CD14-positive monocyte (primary cell): Measurements from ENCODE around the gene PITRM1. TPM values are rescaled to one million over a fixed set of nuclear protein-coding genes. Genes with fewer than 3 reads are reported as not detected.

Source experiments
- DNase-seq, 3 donors: peaks; one replicate each; pipeline ENCODE4 v3.0.0-alpha.2; 2011 to 2022
- H2AFZ ChIP-seq: 2 replicates; pipeline ENCODE4 v1.6.0; 2012; ENCODE audit warnings: mild to moderate bottlenecking, low read depth, low read length, inconsistent platforms; ENCODE audit not compliant: insufficient read depth, poor library complexity, severe bottlenecking
- H3K27ac ChIP-seq, 2 donors: 1 replicate in 1 of 2; 2 replicates in 1 of 2; pipeline ENCODE4 v1.5.1; 2012 to 2013; ENCODE audit warnings: low read length in 2 of 2, control low read depth in 1 of 2, inconsistent platforms in 1 of 2, low read depth in 1 of 2, mild to moderate bottlenecking in 1 of 2
- H3K27me3 ChIP-seq, 2 donors: one replicate each; pipeline versions ENCODE4 v1.6.0 to v1.6.1; 2011 to 2013; ENCODE audit warnings: low read length in 2 of 2; ENCODE audit not compliant: control insufficient read depth in 2 of 2, insufficient read depth in 2 of 2
- H3K36me3 ChIP-seq, 2 donors: replicated peaks in 1 of 2; 1 replicate in 1 of 2; 2 replicates in 1 of 2; pipeline versions ENCODE4 v1.5.1 to v1.6.1; 2012 to 2013; ENCODE audit warnings: low read length in 2 of 2, control low read depth in 1 of 2, inconsistent platforms in 1 of 2, mild to moderate bottlenecking in 1 of 2; ENCODE audit not compliant: insufficient read depth in 2 of 2, control insufficient read depth in 1 of 2
- H3K4me1 ChIP-seq, 2 donors: 1 replicate in 1 of 2; 2 replicates in 1 of 2; pipeline versions ENCODE4 v1.5.1 to v1.6.1; 2012 to 2013; ENCODE audit warnings: low read length in 2 of 2, control low read depth in 1 of 2, inconsistent platforms in 1 of 2, mild to moderate bottlenecking in 1 of 2, moderate library complexity in 1 of 2; ENCODE audit not compliant: insufficient read depth in 2 of 2, control insufficient read depth in 1 of 2
- H3K4me2 ChIP-seq: replicated peaks from 2 replicates; pipeline ENCODE3; 2012; ENCODE audit warnings: low read length, moderate library complexity, mild to moderate bottlenecking; ENCODE audit not compliant: poor library complexity, severe bottlenecking; ENCODE audit errors: extremely low read depth
- H3K4me3 ChIP-seq, 3 experiments: fragments of 200-600 bp in 1 of 3; sonication (generic) in 1 of 3; replicated peaks in 1 of 3; 1 replicate in 2 of 3; 2 replicates in 1 of 3; pipeline ENCODE4 v1.5.1; 2011 to 2013; ENCODE audit warnings: low read length in 3 of 3, mild to moderate bottlenecking in 3 of 3, control low read depth in 2 of 3, low read depth in 2 of 3, inconsistent platforms in 1 of 3, moderate library complexity in 1 of 3
- H3K79me2 ChIP-seq: 2 replicates; pipeline ENCODE4 v1.6.0; 2012; ENCODE audit warnings: mild to moderate bottlenecking, control low read depth, inconsistent platforms, low read length, moderate library complexity; ENCODE audit not compliant: insufficient read depth
- H3K9ac ChIP-seq: 2 replicates; pipeline ENCODE4 v1.6.0; 2017; ENCODE audit warnings: low read length, mild to moderate bottlenecking; ENCODE audit not compliant: insufficient read depth, poor library complexity, severe bottlenecking
- H3K9me3 ChIP-seq, 2 donors: replicated peaks in 1 of 2; 1 replicate in 1 of 2; 2 replicates in 1 of 2; pipeline versions ENCODE4 v1.5.1 to v1.6.1; 2012 to 2013; ENCODE audit warnings: low read length in 2 of 2, control low read depth in 1 of 2; ENCODE audit not compliant: control insufficient read depth in 1 of 2, insufficient read depth in 1 of 2
- H4K20me1 ChIP-seq: 2 replicates; pipeline ENCODE4 v1.6.0; 2012; ENCODE audit warnings: mild to moderate bottlenecking, low read length, control low read depth, moderate library complexity; ENCODE audit not compliant: insufficient read depth
- H3K27ac Mint-ChIP-seq, 7 donors: one replicate each; pipeline ENCODE4 v1.8.0; 2020; ENCODE audit warnings: mild to moderate bottlenecking in 7 of 7, mixed read lengths in 7 of 7, moderate library complexity in 6 of 7, inconsistent platforms in 2 of 7
- H3K27me3 Mint-ChIP-seq, 3 donors: one replicate each; pipeline ENCODE4 v1.8.0; 2021 to 2022; ENCODE audit warnings: low read depth in 3 of 3, mild to moderate bottlenecking in 3 of 3, mixed read lengths in 3 of 3, moderate library complexity in 3 of 3, inconsistent platforms in 1 of 3
- H3K36me3 Mint-ChIP-seq, 2 donors: one replicate each; pipeline ENCODE4 v1.8.0; 2020; ENCODE audit warnings: mixed read lengths in 2 of 2, inconsistent platforms in 1 of 2, mild to moderate bottlenecking in 1 of 2
- H3K4me1 Mint-ChIP-seq: one replicate; pipeline ENCODE4 v1.8.0; 2020; ENCODE audit warnings: mild to moderate bottlenecking, mixed read lengths
- H3K4me3 Mint-ChIP-seq, 2 donors: one replicate each; pipeline ENCODE4 v1.8.0; 2020; ENCODE audit warnings: mild to moderate bottlenecking in 2 of 2, mixed read lengths in 2 of 2, moderate library complexity in 1 of 2
- H3K9me3 Mint-ChIP-seq, 7 donors: one replicate each; pipeline ENCODE4 v1.8.0; 2020 to 2022; ENCODE audit warnings: mixed read lengths in 7 of 7, mild to moderate bottlenecking in 6 of 7, moderate library complexity in 6 of 7, inconsistent platforms in 2 of 7
- CTCF ChIP-seq: fragments of 200-600 bp; IDR thresholded peaks from one replicate; pipeline ENCODE4 v1.8.0; 2022; ENCODE audit warnings: antibody characterized with exemption, mild to moderate bottlenecking
- WGBS: methylation state at CpG from one replicate; pipeline ENCODE4 v1.1.5; 2013; ENCODE audit warnings: missing lambda C conversion rate; ENCODE audit not compliant: insufficient coverage; 5-methylcytosine and 5-hydroxymethylcytosine counted together
- intact Hi-C, 2 donors: fragments of 100-400 bp; cut with micrococcal nuclease; formaldehyde crosslinking; loops; one replicate each; pipeline versions ENCODE4 v1.15.0 to v1.15.1; 2023
- polyA plus RNA-seq, 3 donors: library from polyadenylated mRNA; depleted of rRNA in 1 of 3; unstranded in 2 of 3; stranded (reverse) in 1 of 3; fragments of 300-500 nt in 2 of 3; fragments of >200 nt in 1 of 3; fragmentation: Illumina TruSeq in 2 of 3; gene quantifications; 1 replicate in 2 of 3; 2 replicates in 1 of 3; pipeline ENCODE4 v1.2.3, GENCODE V29; 2012 to 2021

Gene PITRM1
- polyA plus RNA-seq, 3 donors = 15.3 to 45.7 (median 23.2) TPM

- H3K36me3 ChIP-seq = peaks cover 82 to 100% of the 10 kb centered on the region in 2 donors
- TF ChIP-seq CTCF = no peak
- H3K9me3 ChIP-seq = no peaks in the 10 kb centered on the region
- H2AFZ ChIP-seq = no peak overlapping the region
- H4K20me1 ChIP-seq = no peaks in the 10 kb centered on the region
- Mint-ChIP-seq H3K36me3 (peaks cover 91 to 93% of the 10 kb centered on the region in 2 donors), H3K9me3 (no peaks in the 10 kb centered on the region), H3K27me3 (no peaks in the 10 kb centered on the region), H3K4me1 (no peaks in the 10 kb centered on the region), H3K4me3 (no peak overlapping the region), H3K27ac (peak overlapping the region in 1 of 7 donors; percentile 66)
- DNase-seq = no peak
- no peaks in the 10 kb centered on the region for H3K27me3 ChIP-seq
- H3K4me1 ChIP-seq = no peaks in the 10 kb centered on the region
- 97% methylated on average over 12 of the region's 13 CpGs for WGBS
- no peak overlapping the region for H3K27ac ChIP-seq
- no peak overlapping the region for H3K4me3 ChIP-seq
- H3K79me2 ChIP-seq = no peaks in the 10 kb centered on the region
- H3K9ac ChIP-seq = no peak overlapping the region
- intact Hi-C loops = no loop called here
- H3K4me2 ChIP-seq = no peak overlapping the region
Measured at GRCh38 chr10:3151889-3152565, 20.6 kb downstream of the PITRM1 start.

- Histone ChIP-seq H2AFZ (no peak overlapping the region), H3K36me3 (peaks cover 84 to 100% of the 10 kb centered on the region in 2 donors), H3K4me2 (no peak overlapping the region), H3K9ac (no peak overlapping the region), H3K27ac (no peak overlapping the region), H4K20me1 (no peaks in the 10 kb centered on the region), H3K9me3 (no peaks in the 10 kb centered on the region), H3K4me3 (no peak overlapping the region), H3K4me1 (no peaks in the 10 kb centered on the region), H3K79me2 (no peaks in the 10 kb centered on the region), H3K27me3 (no peaks in the 10 kb centered on the region)
- no peaks in the 10 kb centered on the region for H3K27me3 Mint-ChIP-seq
- no peaks in the 10 kb centered on the region for H3K9me3 Mint-ChIP-seq
- intact Hi-C loops = no loop called here
- peak overlapping the region in 3 of 7 donors; percentile 4 to 48 (median 43) for H3K27ac Mint-ChIP-seq
- WGBS = 92% methylated on average over 8 of the region's 14 CpGs
- peaks cover 94 to 96% of the 10 kb centered on the region in 2 donors for H3K36me3 Mint-ChIP-seq
- no peak for TF ChIP-seq CTCF
- no peaks in the 10 kb centered on the region for H3K4me1 Mint-ChIP-seq
- H3K4me3 Mint-ChIP-seq = no peak overlapping the region
- DNase-seq = no peak
Measured at GRCh38 chr10:3150961-3151360, 21.6 kb downstream of the PITRM1 start.
